Kidney (tissue), 14 donors: ENCODE measurements around the gene PLCB1. TPM values are rescaled to one million over a fixed set of nuclear protein-coding genes. Genes with fewer than 3 reads are reported as not detected.

Experiments used
- DNase-seq, 5 donors: peaks; one replicate each; pipeline ENCODE4 v3.0.0-alpha.2; 2013 to 2020
- FAIRE-seq: peaks from 2 replicates; lab custom pipeline; 2012; peaks lifted over from hg19 to GRCh38; lab: Jason Lieb, UNC
- H3K27ac ChIP-seq, 2 donors: one replicate each; pipeline ENCODE4 v1.7.0; 2013; ENCODE audit warnings: low read depth in 2 of 2, low read length in 2 of 2, inconsistent platforms in 1 of 2
- H3K27me3 ChIP-seq: one replicate; pipeline ENCODE4 v1.7.1; 2013; ENCODE audit warnings: low read length, inconsistent platforms; ENCODE audit not compliant: control insufficient read depth, insufficient read depth
- H3K36me3 ChIP-seq, 3 donors: one replicate each; pipeline versions ENCODE4 v1.7.0 to v1.7.1; 2013; ENCODE audit warnings: low read length in 3 of 3, control low read depth in 1 of 3, inconsistent platforms in 1 of 3; ENCODE audit not compliant: insufficient read depth in 3 of 3, control insufficient read depth in 2 of 3
- H3K4me1 ChIP-seq, 3 donors: one replicate each; pipeline versions ENCODE4 v1.7.0 to v1.7.1; 2013; ENCODE audit warnings: low read length in 3 of 3, inconsistent platforms in 1 of 3, low read depth in 1 of 3; ENCODE audit not compliant: control insufficient read depth in 2 of 3, insufficient read depth in 2 of 3
- H3K4me3 ChIP-seq, 3 donors: one replicate each; pipeline versions ENCODE4 v1.7.0 to v1.8.1; 2013; ENCODE audit warnings: low read length in 3 of 3, control low read depth in 1 of 3, inconsistent platforms in 1 of 3
- H3K9ac ChIP-seq, 3 donors: one replicate each; pipeline versions ENCODE4 v1.7.0 to v1.7.1; 2013; ENCODE audit warnings: low read length in 3 of 3, control low read depth in 1 of 3, inconsistent platforms in 1 of 3
- H3K9me3 ChIP-seq, 3 donors: one replicate each; pipeline versions ENCODE4 v1.7.0 to v1.7.1; 2013; ENCODE audit warnings: low read length in 3 of 3, control low read depth in 1 of 3, inconsistent platforms in 1 of 3; ENCODE audit not compliant: control insufficient read depth in 2 of 3, insufficient read depth in 1 of 3
- CTCF ChIP-seq: IDR thresholded peaks from 3 replicates; pipeline ENCODE4 v1.5.1; 2012; ENCODE audit warnings: mild to moderate bottlenecking, moderate library complexity, borderline replicate concordance; ENCODE audit not compliant: insufficient read depth; ENCODE audit errors: extremely low read depth
- intact Hi-C: fragments of 100-400 bp; cut with DNase I; formaldehyde crosslinking; loops from one replicate; pipeline ENCODE4 v1.11.1; 2022
- polyA plus RNA-seq: library from polyadenylated mRNA; stranded (reverse); fragments of 350-450 nt; fragmentation: Illumina TruSeq; extraction: RNeasy Lipid Tissue Mini Kit (QIAGEN cat#74804); gene quantifications from one replicate; pipeline ENCODE4 v1.2.3, GENCODE V29; 2014; ENCODE audit warnings: low read depth, low replicate concordance; ENCODE audit not compliant: insufficient read depth
- total RNA-seq: library from RNA; stranded (reverse); fragmentation: NEBNext Ultra II Directional; extraction: Animal tissue kit (Norgen Biotek cat#: 25700); gene quantifications from one replicate; pipeline ENCODE4 v1.2.1, GENCODE V29; 2021
- donor health status: control.
- donor health status: control.
- donor health status: control.
- donor health status: control.
- donor health status: control.
- donor health status: DM: yes; HTN: yes; CAD: no.
- donor health status: Normal renal cell carcinoma (clear cell type).

PLCB1 gene
- total and polyA plus RNA-seq, 2 donors from 2014 or later: 9.4 to 107 TPM

GRCh38 chr20:8389381-8390036 is 257.4 kb downstream of the PLCB1 start:
- H3K36me3 ChIP-seq: no peaks in the 10 kb centered on the region
- H3K4me1 ChIP-seq: peaks cover 0 to 5% (median 0%) of the 10 kb centered on the region in 3 donors
- H3K27ac ChIP-seq: no peak overlapping the region
- no peak overlapping the region for H3K4me3 ChIP-seq
- peak; percentile 52 for TF ChIP-seq CTCF
- peak in 2 of 5 donors; percentile 70 to 78 for DNase-seq
- no peaks in the 10 kb centered on the region for H3K27me3 ChIP-seq
- H3K9ac ChIP-seq: no peak overlapping the region
- FAIRE-seq: peak; percentile 82
- H3K9me3 ChIP-seq: no peaks in the 10 kb centered on the region
- intact Hi-C loops: loop anchor here (10.0 kb wide), 1 partner anchor 255 kb away; the partner anchor contains the start of gene PLCB1

- Histone ChIP-seq H3K27me3 (no peaks in the 10 kb centered on the region), H3K27ac (no peak overlapping the region), H3K4me1 (peaks cover 0 to 5% (median 0%) of the 10 kb centered on the region in 3 donors), H3K36me3 (no peaks in the 10 kb centered on the region), H3K4me3 (no peak overlapping the region), H3K9ac (no peak overlapping the region), H3K9me3 (no peaks in the 10 kb centered on the region)
- peak in 2 of 5 donors; percentile 26 to 29 for DNase-seq
- intact Hi-C loops: no loop called here
- no peak for FAIRE-seq
- TF ChIP-seq CTCF: no peak
Observed at GRCh38 chr20:8390037-8390433, 258.0 kb downstream of the PLCB1 start.

- no peaks in the 10 kb centered on the region for H3K9me3 ChIP-seq
- no peak overlapping the region for H3K4me3 ChIP-seq
- H3K4me1 ChIP-seq: peaks cover 0 to 5% (median 0%) of the 10 kb centered on the region in 3 donors
- intact Hi-C loops: no loop called here
- no peak overlapping the region for H3K9ac ChIP-seq
- no peaks in the 10 kb centered on the region for H3K36me3 ChIP-seq
- H3K27me3 ChIP-seq: no peaks in the 10 kb centered on the region
- no peak for TF ChIP-seq CTCF
- DNase-seq (no peak), FAIRE-seq (no peak)
- no peak overlapping the region for H3K27ac ChIP-seq
Observed at GRCh38 chr20:8390500-8390899, 258.4 kb downstream of the PLCB1 start.
